ENCODE data around the gene CA10. TPM values are rescaled to one million over a fixed set of nuclear protein-coding genes. Genes with fewer than 3 reads are reported as not detected.

Gene CA10
- total and polyA plus RNA-seq, 2 donors (not counting 1 experiment from before 2014, with no cell fraction given) = not detected

GRCh38 chr17:51768706-51769105 is 389.8 kb downstream of the CA10 start:
- Histone ChIP-seq H2AFZ (ENCODE audit: insufficient read depth, low read depth, low read length, poor library complexity, severe bottlenecking) (no peak overlapping the region), H3K4me3 (ENCODE audit: control extremely low read depth in 1 of 5, extremely low read depth in 1 of 5, insufficient read depth in 1 of 5, low read depth in 2 of 5, low read length in 4 of 5) (no peak overlapping the region), H3K27ac (ENCODE audit: low read length in 2 of 2) (no peak overlapping the region), H3K4me2 (replicated peaks; ENCODE audit: low read depth, low read length, poor library complexity, severe bottlenecking) (no peak overlapping the region), H3K79me2 (ENCODE audit: control insufficient read depth, insufficient read depth, low read length) (no peaks in the 10 kb centered on the region), H3K9ac (ENCODE audit: low read length) (no peak overlapping the region), H3K9me3 (ENCODE audit: control extremely low read depth in 1 of 3, control insufficient read depth in 2 of 3, insufficient read depth in 1 of 3, low read length in 2 of 3) (no peaks in the 10 kb centered on the region), H3K4me1 (ENCODE audit: control insufficient read depth in 2 of 2, insufficient read depth in 2 of 2, low read length in 2 of 2) (no peaks in the 10 kb centered on the region), H3K36me3 (replicated peaks in 1 of 2; ENCODE audit: control extremely low read depth in 1 of 2, control insufficient read depth in 1 of 2, extremely low read depth in 1 of 2, insufficient read depth in 2 of 2, low read length in 1 of 2) (no peaks in the 10 kb centered on the region), H4K20me1 (ENCODE audit: control insufficient read depth, insufficient read depth, low read length, poor library complexity, severe bottlenecking) (no peaks in the 10 kb centered on the region), H3K27me3 (replicated peaks in 1 of 4; ENCODE audit: control extremely low read depth in 1 of 4, control insufficient read depth in 3 of 4, insufficient read depth in 4 of 4, low read length in 3 of 4) (peaks cover 0 to 5% (median 0%) of the 10 kb centered on the region in 4 experiments)
- DNase-seq = no peak
- Mint-ChIP-seq H3K27ac (no peak overlapping the region), H3K4me3 (no peak overlapping the region), H3K27me3 (peaks cover 4% of the 10 kb centered on the region), H3K9me3 (ENCODE audit: insufficient read depth) (no peaks in the 10 kb centered on the region), H3K4me1 (no peaks in the 10 kb centered on the region)
- ATAC-seq (ENCODE audit: low read depth) = no peak
- ChIA-PET CTCF (no interaction called here), POLR2A (no interaction called here)
- TF ChIP-seq CTCF (IDR thresholded peaks at IDR 0.05) = no peak
- intact Hi-C loops (cut with micrococcal nuclease) = no loop called here
- WGBS (ENCODE audit: insufficient coverage) = 50% methylated on average over 1 of the region's 2 CpGs

DNA sequence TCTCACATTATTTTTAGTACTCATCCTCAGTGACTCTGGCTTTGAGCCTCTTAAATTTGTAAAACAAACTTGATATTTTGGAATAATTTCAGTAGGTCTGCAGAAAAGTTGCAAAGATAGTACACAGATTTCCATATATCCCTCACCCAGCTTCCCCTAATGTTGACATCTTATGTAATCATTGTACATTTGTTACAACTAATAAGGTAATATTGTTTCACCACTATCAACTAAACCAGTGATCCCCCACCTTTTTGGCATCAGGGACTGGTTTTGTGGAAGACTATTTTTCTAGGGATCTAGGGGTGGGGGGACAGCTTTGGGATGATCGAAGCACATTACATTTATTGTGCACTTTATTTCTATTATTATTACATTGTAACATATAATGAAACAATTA is 391.2 kb downstream of the CA10 start:
- DNase-seq = no peak
- H3K27ac ChIP-seq (ENCODE audit: low read length in 2 of 2) = no peak overlapping the region
- POLR2A ChIA-PET = no interaction called here

More for the DNA sequence above, 391.2 kb downstream of the CA10 start:
- peaks cover 10% of the 10 kb centered on the region for H3K27me3 Mint-ChIP-seq
- Histone ChIP-seq H3K79me2 (ENCODE audit: control insufficient read depth, insufficient read depth, low read length) (no peaks in the 10 kb centered on the region), H3K9ac (ENCODE audit: low read length) (no peak overlapping the region), H3K27me3 (replicated peaks in 1 of 4; ENCODE audit: control extremely low read depth in 1 of 4, control insufficient read depth in 3 of 4, insufficient read depth in 4 of 4, low read length in 3 of 4) (peaks cover 0 to 5% (median 0%) of the 10 kb centered on the region in 4 experiments), H3K9me3 (ENCODE audit: control extremely low read depth in 1 of 3, control insufficient read depth in 2 of 3, insufficient read depth in 1 of 3, low read length in 2 of 3) (no peaks in the 10 kb centered on the region), H3K4me2 (replicated peaks; ENCODE audit: low read depth, low read length, poor library complexity, severe bottlenecking) (no peak overlapping the region), H4K20me1 (ENCODE audit: control insufficient read depth, insufficient read depth, low read length, poor library complexity, severe bottlenecking) (no peaks in the 10 kb centered on the region), H3K4me3 (ENCODE audit: control extremely low read depth in 1 of 5, extremely low read depth in 1 of 5, insufficient read depth in 1 of 5, low read depth in 2 of 5, low read length in 4 of 5) (no peak overlapping the region), H3K4me1 (ENCODE audit: control insufficient read depth in 2 of 2, insufficient read depth in 2 of 2, low read length in 2 of 2) (no peaks in the 10 kb centered on the region), H3K36me3 (replicated peaks in 1 of 2; ENCODE audit: control extremely low read depth in 1 of 2, control insufficient read depth in 1 of 2, extremely low read depth in 1 of 2, insufficient read depth in 2 of 2, low read length in 1 of 2) (no peaks in the 10 kb centered on the region), H2AFZ (ENCODE audit: insufficient read depth, low read depth, low read length, poor library complexity, severe bottlenecking) (no peak overlapping the region)
- intact Hi-C loops (cut with micrococcal nuclease) = no loop called here
- no peak for TF ChIP-seq EZH2 (IDR thresholded peaks at IDR 0.05; ENCODE audit: borderline replicate concordance, insufficient read depth, low read depth, low read length, poor library complexity, severe bottlenecking)
- no peak for TF ChIP-seq CTCF (IDR thresholded peaks at IDR 0.05)
- no peak for ATAC-seq (ENCODE audit: low read depth)
- H3K27ac Mint-ChIP-seq = no peak overlapping the region
- no peaks in the 10 kb centered on the region for H3K9me3 Mint-ChIP-seq (ENCODE audit: insufficient read depth)
- H3K4me1 Mint-ChIP-seq = no peaks in the 10 kb centered on the region
- CTCF ChIA-PET = interaction anchor here (1.7 to 4.5 kb wide), 2 partner anchors 7 to 11 kb away, joined by 5 to 28 read pairs; no protein-coding TSS in a partner anchor
- H3K4me3 Mint-ChIP-seq = no peak overlapping the region
- WGBS (ENCODE audit: insufficient coverage) = no CpG with 5 or more reads among the region's 1 CpG
